T-helper 2 cell treated with Interferon-gamma antibody and Interleukin-4, amounts not matched to agents 5 μg/mL and 100 μg/mL, for 36 hours (primary cell): Measurements from ENCODE around the gene TNFSF4.

Source experiments
- DNase-seq: peaks from one replicate; pipeline ENCODE4 v3.0.0; 2021; ENCODE audit warnings: low spot score
- H3K27ac Mint-ChIP-seq: one replicate; pipeline ENCODE4 v1.8.0; 2021; ENCODE audit warnings: mild to moderate bottlenecking, mixed read lengths
- H3K27me3 Mint-ChIP-seq: one replicate; pipeline ENCODE4 v1.8.0; 2021; ENCODE audit warnings: low read depth, mixed read lengths
- H3K36me3 Mint-ChIP-seq: one replicate; pipeline ENCODE4 v1.8.0; 2021; ENCODE audit warnings: low read depth, mixed read lengths
- H3K4me1 Mint-ChIP-seq: one replicate; pipeline ENCODE4 v1.8.0; 2021; ENCODE audit warnings: low read depth, mixed read lengths
- H3K4me3 Mint-ChIP-seq: one replicate; pipeline ENCODE4 v1.8.0; 2022; ENCODE audit warnings: mild to moderate bottlenecking, moderate library complexity, mixed read lengths
- H3K9me3 Mint-ChIP-seq: one replicate; pipeline ENCODE4 v1.8.0; 2021; ENCODE audit warnings: mixed read lengths

Gene TNFSF4

GRCh38 chr1:173202424-173203145 lies 4.5 kb downstream of the TNFSF4 start:
- Mint-ChIP-seq H3K4me3 (no peak overlapping the region), H3K4me1 (peaks cover 26% of the 10 kb centered on the region), H3K27ac (no peak overlapping the region), H3K9me3 (no peaks in the 10 kb centered on the region), H3K36me3 (no peaks in the 10 kb centered on the region), H3K27me3 (peaks cover 31% of the 10 kb centered on the region)
- no peak for DNase-seq

- H3K4me3 Mint-ChIP-seq: no peak overlapping the region
Observed at GRCh38 chr1:173201969-173202368, 5.2 kb downstream of the TNFSF4 start.

GRCh38 chr1:173195596-173196088 lies 11.5 kb downstream of the TNFSF4 start:
- Mint-ChIP-seq H3K27me3 (peaks cover 4% of the 10 kb centered on the region), H3K9me3 (no peaks in the 10 kb centered on the region), H3K4me1 (peaks cover 13% of the 10 kb centered on the region), H3K4me3 (no peak overlapping the region), H3K36me3 (no peaks in the 10 kb centered on the region), H3K27ac (no peak overlapping the region)
- peak; percentile 67 for DNase-seq

More at GRCh38 chr1:173201969-173202368, 5.2 kb downstream of the TNFSF4 start:
- Mint-ChIP-seq H3K36me3 (no peaks in the 10 kb centered on the region), H3K27ac (no peak overlapping the region), H3K27me3 (peaks cover 26% of the 10 kb centered on the region), H3K4me1 (peaks cover 21% of the 10 kb centered on the region), H3K9me3 (no peaks in the 10 kb centered on the region)
- DNase-seq: no peak

- Mint-ChIP-seq H3K9me3 (no peaks in the 10 kb centered on the region), H3K4me3 (no peak overlapping the region), H3K27ac (no peak overlapping the region), H3K36me3 (no peaks in the 10 kb centered on the region), H3K27me3 (peaks cover 8% of the 10 kb centered on the region), H3K4me1 (peaks cover 13% of the 10 kb centered on the region)
- no peak for DNase-seq
Observed at GRCh38 chr1:173193639-173194038, 13.5 kb downstream of the TNFSF4 start.

- peaks cover 9% of the 10 kb centered on the region for H3K4me1 Mint-ChIP-seq
- peaks cover 5% of the 10 kb centered on the region for H3K27me3 Mint-ChIP-seq
- no peaks in the 10 kb centered on the region for H3K36me3 Mint-ChIP-seq
- no peak overlapping the region for H3K27ac Mint-ChIP-seq
- no peak for DNase-seq
- H3K9me3 Mint-ChIP-seq: no peaks in the 10 kb centered on the region
- no peak overlapping the region for H3K4me3 Mint-ChIP-seq
Observed at GRCh38 chr1:173191011-173191705, 16.0 kb downstream of the TNFSF4 start.

GRCh38 chr1:173190101-173190936 lies 16.8 kb downstream of the TNFSF4 start:
- H3K27ac Mint-ChIP-seq: no peak overlapping the region

GRCh38 chr1:173187671-173188237 lies 19.4 kb downstream of the TNFSF4 start:
- no peaks in the 10 kb centered on the region for H3K9me3 Mint-ChIP-seq
- H3K27ac Mint-ChIP-seq: no peak overlapping the region
- no peaks in the 10 kb centered on the region for H3K4me1 Mint-ChIP-seq
- H3K4me3 Mint-ChIP-seq: no peak overlapping the region
- DNase-seq: no peak
- peaks cover 5% of the 10 kb centered on the region for H3K27me3 Mint-ChIP-seq
- no peaks in the 10 kb centered on the region for H3K36me3 Mint-ChIP-seq

More at GRCh38 chr1:173190101-173190936, 16.8 kb downstream of the TNFSF4 start:
- no peaks in the 10 kb centered on the region for H3K36me3 Mint-ChIP-seq
- H3K27me3 Mint-ChIP-seq: peaks cover 5% of the 10 kb centered on the region
- peaks cover 2% of the 10 kb centered on the region for H3K4me1 Mint-ChIP-seq
- no peak overlapping the region for H3K4me3 Mint-ChIP-seq
- no peak for DNase-seq
- no peaks in the 10 kb centered on the region for H3K9me3 Mint-ChIP-seq

GRCh38 chr1:173181791-173182190 lies 25.3 kb downstream of the TNFSF4 start:
- H3K9me3 Mint-ChIP-seq: no peaks in the 10 kb centered on the region
- H3K27me3 Mint-ChIP-seq: no peaks in the 10 kb centered on the region
- H3K36me3 Mint-ChIP-seq: no peaks in the 10 kb centered on the region
- DNase-seq: no peak
- H3K27ac Mint-ChIP-seq: no peak overlapping the region
- no peaks in the 10 kb centered on the region for H3K4me1 Mint-ChIP-seq
- H3K4me3 Mint-ChIP-seq: no peak overlapping the region

GRCh38 chr1:173176246-173176645 lies 30.9 kb downstream of the TNFSF4 start:
- Mint-ChIP-seq H3K4me1 (no peaks in the 10 kb centered on the region), H3K27ac (no peak overlapping the region), H3K36me3 (no peaks in the 10 kb centered on the region), H3K4me3 (no peak overlapping the region), H3K9me3 (peaks cover 22% of the 10 kb centered on the region), H3K27me3 (no peaks in the 10 kb centered on the region)
- no peak for DNase-seq

- DNase-seq: no peak
- no peak overlapping the region for H3K27ac Mint-ChIP-seq
- peaks cover 27% of the 10 kb centered on the region for H3K9me3 Mint-ChIP-seq
- no peaks in the 10 kb centered on the region for H3K4me1 Mint-ChIP-seq
- no peaks in the 10 kb centered on the region for H3K27me3 Mint-ChIP-seq
- H3K36me3 Mint-ChIP-seq: no peaks in the 10 kb centered on the region
- H3K4me3 Mint-ChIP-seq: no peak overlapping the region
Observed at GRCh38 chr1:173175514-173176145, 31.5 kb downstream of the TNFSF4 start.

- no peaks in the 10 kb centered on the region for H3K36me3 Mint-ChIP-seq
- H3K4me1 Mint-ChIP-seq: no peaks in the 10 kb centered on the region
- peaks cover 31% of the 10 kb centered on the region for H3K9me3 Mint-ChIP-seq
- no peak overlapping the region for H3K27ac Mint-ChIP-seq
- H3K27me3 Mint-ChIP-seq: no peaks in the 10 kb centered on the region
- no peak for DNase-seq
- no peak overlapping the region for H3K4me3 Mint-ChIP-seq
Observed at GRCh38 chr1:173173388-173173787, 33.7 kb downstream of the TNFSF4 start.

GRCh38 chr1:173171152-173171551 lies 36.0 kb downstream of the TNFSF4 start:
- Mint-ChIP-seq H3K4me1 (no peaks in the 10 kb centered on the region), H3K36me3 (no peaks in the 10 kb centered on the region), H3K27me3 (no peaks in the 10 kb centered on the region), H3K4me3 (no peak overlapping the region), H3K9me3 (peaks cover 31% of the 10 kb centered on the region), H3K27ac (no peak overlapping the region)
- DNase-seq: no peak

GRCh38 chr1:173168941-173169340 lies 38.2 kb downstream of the TNFSF4 start:
- no peaks in the 10 kb centered on the region for H3K36me3 Mint-ChIP-seq
- no peaks in the 10 kb centered on the region for H3K4me1 Mint-ChIP-seq

More at GRCh38 chr1:173168941-173169340, 38.2 kb downstream of the TNFSF4 start:
- Mint-ChIP-seq H3K27me3 (no peaks in the 10 kb centered on the region), H3K4me3 (no peak overlapping the region), H3K27ac (no peak overlapping the region), H3K9me3 (peaks cover 25% of the 10 kb centered on the region)
- no peak for DNase-seq
